HG03139 (cell line): ENCODE results near the gene C1QTNF5.

Source experiments
- ATAC-seq: cut with Tn5 transposase; IDR thresholded peaks from one replicate; pipeline ENCODE4 v1.9.1; 2021; ENCODE audit not compliant: unreplicated experiment

C1QTNF5 gene

DNA sequence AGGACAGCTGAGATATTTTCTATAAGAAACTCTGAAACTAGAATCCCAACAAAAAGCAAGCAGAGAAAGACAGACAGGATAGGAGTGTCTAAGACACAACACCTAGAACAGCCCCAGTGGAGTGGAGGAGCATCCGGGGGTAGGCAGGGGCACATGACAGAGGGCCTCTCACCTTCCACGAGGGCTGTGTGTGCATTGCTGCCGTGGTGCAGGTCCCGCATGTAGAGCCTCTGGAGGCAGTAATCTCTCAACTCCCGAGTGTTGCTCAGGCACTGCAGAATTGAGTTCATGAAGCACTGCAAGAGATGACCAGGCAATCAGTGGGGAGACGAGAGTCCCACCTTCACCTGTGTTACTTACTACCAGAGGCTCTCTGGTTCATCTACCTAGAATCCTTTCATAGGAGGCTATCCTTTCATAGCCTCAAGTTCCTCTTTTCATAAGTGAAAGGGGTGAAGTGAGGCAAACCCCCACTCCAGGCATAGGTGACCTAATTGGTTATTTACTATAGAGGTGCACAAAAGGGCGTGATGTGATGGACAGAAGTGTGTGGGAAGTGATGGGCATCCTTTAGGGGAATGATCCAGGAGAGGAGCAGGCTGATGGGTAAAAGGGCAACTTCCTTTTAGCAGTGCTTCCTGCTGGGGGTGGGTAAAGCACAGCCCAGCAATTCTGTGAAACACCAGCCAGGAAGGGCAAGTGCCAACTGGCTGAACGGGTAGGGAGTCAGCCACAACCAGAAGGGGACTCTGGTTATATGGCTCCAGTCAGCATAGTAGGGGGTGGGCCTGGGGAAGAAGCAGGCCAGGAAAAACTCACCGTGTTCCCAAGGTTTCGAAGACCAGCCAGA is 18.9 kb upstream of the C1QTNF5 start:
- ATAC-seq: no peak

DNA sequence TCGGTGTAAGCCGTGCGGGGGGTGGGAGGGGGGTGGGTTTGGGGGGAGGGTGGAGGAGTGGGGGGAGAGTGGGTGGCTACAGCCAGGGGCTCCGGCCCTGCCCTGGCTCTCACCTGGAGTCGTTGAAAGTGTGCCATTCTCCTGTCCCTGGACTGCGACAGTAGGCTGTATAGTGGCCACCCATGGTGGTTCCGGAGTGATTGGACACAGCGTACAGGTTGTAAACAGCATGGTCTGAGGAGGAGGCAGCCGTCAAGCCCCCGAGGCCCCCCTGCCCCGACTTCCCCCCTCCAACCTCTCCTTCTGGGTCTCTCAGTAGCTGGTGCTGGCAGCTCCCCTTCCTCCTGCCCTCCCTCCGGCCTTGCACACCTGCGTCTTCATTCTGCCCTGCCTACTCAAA is 16.4 kb upstream of the C1QTNF5 start:
- no peak for ATAC-seq

DNA sequence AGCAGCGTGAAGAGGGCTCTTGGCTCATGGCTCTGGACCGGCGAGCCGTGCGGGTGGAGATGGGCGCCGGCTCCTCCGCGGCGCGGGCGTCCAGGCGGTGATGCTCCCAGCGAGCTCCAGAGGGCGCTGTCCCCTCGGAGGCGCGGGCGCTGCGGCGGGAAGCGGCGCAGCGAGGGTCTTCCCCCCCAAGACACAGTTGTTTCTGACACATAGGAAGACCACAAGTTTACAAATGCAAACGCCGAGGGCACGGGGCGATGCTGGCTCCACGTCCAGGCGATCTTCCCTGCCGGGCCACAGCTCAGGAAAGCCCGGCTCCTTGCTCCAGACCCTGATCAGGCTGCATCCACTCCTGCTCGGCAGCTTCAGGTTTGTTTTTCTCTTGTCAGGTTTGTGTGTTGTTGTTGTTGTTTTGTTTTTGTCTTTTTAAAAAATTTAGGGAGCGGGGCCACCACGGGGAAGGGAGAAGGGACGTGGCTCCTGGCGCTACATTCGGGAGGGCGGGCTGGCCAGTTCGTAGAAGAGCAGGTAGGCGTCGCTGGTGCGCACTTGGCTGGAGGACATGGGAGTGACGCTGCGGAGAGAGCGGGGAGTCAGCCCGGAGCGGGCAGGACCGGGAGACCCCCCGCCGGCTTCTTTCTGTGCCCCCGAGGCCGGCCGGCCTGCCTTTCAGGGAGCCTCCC is 15.8 kb upstream of the C1QTNF5 start:
- peak; percentile 71 for ATAC-seq

DNA sequence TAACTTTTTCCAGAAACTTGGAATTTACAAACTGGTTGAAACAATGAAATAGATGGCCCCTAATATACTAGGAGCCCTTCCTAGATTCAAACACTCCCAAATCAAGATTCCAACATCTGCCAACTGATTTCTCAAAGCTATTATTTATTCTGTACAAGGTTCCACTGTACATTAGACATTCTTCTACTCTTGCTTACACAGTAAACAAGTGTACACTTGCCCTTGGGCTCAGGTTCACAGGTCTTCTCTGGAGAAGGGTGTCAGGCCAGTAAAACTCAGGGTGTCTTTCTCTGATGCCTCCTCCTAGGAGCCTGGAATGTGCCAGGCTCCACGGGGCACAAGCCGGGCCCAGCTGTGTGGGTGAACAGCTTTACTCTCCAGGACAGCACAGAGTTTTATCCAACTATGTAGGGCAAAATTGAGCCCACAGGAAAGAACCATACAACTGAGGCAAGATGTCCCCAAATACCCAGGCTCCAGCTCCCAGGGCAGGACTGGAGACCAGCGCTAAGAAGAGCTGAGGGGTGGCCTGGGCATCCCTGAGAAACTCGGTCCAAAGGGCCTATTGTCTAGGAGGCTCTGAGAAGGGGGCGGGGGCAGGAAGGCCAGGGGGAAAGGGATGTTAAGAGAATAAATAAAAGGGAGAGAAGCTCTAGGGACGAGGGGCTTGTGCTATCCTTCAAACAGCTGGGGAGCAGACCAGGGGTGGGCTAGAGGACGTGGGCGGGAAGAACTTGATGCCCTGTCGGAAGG is 14.6 kb upstream of the C1QTNF5 start:
- ATAC-seq: no peak

DNA sequence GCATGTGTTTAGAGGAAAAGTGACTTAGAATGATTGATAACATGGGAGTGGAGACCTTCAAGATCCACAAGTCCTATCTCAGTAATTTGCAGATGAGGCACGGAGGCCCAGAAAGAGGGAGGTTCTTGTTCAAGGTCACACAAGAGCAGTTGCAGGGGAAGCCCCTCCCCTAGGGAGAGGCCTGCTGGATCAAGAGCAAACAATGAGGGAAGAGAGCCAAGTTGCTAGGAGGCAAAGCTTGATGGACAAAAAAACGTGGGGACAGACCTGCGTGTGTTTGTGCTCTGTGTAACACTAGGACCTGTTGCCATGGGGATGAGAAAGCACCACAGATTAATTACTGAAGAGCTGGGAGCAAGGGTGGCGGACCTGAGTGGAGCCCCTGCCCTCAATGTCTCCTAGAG is 12.2 kb upstream of the C1QTNF5 start:
- no peak for ATAC-seq

DNA sequence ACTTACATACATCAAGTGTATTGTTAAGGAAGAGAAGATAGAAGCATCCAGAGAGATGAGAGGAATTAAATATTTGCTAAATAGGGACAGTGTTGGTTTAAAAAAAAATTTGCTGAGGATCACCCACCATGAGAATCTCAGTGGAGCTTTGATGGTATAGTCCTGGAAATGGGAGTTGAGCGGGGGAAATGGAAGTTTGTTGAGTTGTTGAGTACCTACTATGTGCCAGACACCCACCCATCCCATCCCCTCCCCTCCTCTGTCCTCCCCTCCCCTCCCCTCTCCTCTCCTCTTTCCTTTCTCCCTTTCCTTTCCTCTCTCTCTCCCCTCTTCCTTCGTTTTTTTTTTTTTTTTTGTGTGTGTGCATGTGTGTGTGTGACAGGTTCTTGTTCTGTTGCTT is 10.5 kb upstream of the C1QTNF5 start:
- ATAC-seq: no peak

DNA sequence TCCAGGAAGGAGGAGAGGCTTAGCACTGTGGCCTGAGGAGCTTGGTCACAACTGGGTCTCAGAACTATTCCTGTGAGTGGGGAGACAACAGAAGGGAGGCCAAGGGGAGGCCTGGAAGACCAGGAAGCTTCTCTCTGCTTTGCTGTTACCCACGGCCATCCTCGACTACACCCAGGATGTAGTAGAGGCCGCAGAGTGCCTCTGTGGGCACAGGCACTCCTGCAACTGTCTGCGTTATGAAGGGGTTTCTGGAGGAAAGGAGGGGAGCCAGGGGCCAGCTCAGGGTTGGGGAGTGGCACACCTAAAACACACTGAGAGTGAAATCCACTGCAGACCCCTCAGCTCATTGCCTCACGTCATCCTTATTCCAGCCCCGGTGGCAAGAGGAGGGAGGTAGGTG is 9.6 kb upstream of the C1QTNF5 start:
- no peak for ATAC-seq

DNA sequence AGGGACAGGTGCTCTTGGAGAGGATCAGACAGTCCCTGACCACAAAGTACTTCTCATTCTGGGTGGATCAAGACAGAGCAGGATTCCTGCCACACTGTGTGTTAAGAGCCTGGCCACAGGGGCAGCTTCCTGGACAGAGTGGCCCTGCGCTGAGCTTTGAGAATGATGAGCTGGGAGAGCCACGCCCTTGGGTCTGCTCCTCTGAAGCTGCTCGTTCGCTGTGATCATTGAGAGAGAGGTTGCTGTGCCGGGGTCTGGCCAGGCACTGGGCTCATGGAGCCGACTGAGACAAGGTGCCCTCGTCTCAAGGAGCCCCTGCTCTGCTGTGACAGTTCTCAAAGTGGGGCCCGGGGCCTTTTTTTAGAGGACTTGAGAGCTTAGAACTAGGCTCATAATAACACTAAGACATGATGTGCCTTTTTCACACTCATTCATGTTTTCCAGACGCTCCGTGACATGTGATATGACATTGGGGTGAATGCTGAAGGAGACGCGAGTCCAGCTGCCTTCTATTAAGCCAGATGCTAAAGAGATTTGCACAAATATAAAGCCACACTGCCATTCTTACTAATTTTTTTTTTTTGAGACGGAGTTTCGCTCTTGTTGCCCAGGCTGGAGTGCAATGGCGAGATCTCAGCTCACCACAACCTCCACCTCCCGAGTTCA is 7.4 kb upstream of the C1QTNF5 start:
- no peak for ATAC-seq

DNA sequence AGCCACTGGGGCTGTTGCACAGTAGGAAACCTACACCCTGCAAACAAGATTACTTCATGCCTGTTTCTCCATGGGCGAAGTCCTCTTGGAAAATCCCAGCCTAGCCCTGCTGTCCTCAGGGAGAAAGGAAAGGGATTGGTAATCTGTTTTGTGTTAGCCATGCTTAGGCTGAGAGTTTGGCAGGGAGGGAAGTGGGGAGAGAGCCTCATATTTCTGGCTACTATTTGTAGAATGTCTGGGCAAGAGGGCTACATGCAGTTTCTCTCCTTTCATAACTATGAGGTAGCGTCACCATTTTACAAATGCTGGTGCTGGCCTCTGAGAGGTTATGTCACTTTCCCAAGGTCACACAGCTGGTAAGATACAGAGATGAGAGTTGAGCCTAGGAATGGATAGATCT is 6.6 kb upstream of the C1QTNF5 start:
- ATAC-seq: no peak

DNA sequence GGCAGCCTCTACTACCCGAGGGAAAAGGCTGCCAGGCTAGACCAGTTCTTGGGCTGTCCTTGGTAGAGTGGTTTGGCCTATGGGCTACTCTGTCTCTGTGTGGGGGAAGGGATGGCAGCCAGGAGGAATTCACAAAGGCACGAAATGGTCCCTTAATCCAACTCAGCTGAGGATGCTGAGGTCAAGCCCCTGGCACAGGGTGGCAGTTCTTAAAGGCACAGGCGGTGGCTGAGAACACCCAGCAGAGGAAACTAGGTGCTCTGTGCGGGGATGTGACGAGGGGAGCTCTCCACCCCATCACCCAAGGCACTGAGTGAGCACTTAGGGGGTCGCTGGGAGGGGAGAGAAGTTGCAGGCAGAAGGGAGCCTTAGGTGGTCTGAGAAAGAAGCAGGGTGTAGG is 5.9 kb upstream of the C1QTNF5 start, which contains the start of gene MFRP:
TSS of gene MFRP (minus strand) at position 101 of the 400 bp plus-strand sequence. CDS start 192 bp downstream, outside the sequence.
- no peak for ATAC-seq

DNA sequence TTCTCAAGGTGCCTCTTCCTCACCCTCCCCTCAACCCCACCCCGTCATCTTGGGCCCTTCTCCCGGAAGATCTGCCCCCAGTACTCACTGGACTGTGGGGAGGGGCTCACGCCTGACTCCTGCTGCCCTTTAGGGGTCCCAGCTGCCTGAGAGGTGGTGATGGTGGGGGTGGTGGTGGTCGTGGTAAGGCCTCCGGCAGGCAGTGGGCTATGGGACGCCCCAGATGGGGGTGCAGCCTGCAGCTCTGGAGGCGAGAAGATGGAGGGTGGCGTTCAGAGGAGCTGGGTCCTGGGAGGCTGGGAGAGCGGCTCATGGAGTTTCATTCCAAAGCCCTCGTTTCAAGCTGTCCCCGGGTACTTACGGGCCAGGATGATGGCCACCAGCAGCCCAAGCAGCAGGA is 5.0 kb upstream of the C1QTNF5 start:
- no peak for ATAC-seq

DNA sequence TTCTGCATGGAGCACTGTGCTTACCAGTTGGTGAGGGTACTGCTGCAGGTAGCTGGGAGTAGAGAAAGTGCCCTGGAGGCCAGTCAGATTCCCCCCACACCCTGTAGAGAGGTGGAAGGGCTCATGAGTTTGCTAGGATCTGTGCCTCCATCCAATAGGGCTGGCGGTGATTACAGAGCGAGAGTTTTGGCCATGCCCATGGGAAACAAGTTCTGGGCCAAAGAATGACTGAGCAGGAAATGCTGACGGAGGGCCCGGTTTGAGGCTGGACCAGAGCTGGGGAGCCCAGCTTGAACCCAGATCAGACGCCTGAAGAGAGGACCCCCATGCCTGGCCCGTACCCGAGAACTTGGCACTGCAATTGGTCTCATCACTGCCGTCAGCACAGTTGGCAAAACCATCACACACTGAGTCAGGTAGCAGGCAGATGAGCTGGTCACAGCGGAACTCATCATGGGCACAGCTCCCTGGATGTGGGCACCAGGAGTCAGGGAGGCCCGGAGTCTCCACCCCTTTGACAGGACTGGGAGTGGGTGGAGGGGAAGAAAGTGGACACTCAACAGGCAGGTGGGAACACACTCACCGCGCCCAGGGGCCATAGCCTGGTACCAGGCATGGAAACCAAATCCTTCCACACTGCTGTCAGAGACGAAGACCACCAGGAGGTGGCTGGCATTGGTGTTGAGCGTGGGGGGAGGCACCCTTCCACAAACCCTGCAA is 3.8 kb upstream of the C1QTNF5 start:
- no peak for ATAC-seq

DNA sequence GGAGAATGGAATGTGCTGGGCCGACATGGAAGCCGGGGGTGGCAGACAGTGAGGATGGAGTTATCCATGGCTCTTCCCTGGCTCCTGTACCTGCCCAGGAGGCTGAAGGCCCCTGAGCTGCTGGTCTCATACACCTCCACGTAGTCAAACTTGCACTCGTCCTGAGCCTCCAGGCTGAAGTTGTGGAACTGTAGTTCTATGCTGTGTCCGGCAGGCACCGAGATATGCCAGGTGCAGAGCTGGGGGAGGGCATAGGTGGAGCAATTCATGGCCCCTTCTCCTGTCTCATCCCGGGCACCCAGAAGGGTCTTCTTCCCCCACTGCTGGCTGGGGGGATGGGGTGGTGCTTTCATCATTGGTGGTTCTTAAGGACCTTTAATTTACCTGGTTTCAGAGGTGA is 3.0 kb upstream of the C1QTNF5 start:
- no peak for ATAC-seq

DNA sequence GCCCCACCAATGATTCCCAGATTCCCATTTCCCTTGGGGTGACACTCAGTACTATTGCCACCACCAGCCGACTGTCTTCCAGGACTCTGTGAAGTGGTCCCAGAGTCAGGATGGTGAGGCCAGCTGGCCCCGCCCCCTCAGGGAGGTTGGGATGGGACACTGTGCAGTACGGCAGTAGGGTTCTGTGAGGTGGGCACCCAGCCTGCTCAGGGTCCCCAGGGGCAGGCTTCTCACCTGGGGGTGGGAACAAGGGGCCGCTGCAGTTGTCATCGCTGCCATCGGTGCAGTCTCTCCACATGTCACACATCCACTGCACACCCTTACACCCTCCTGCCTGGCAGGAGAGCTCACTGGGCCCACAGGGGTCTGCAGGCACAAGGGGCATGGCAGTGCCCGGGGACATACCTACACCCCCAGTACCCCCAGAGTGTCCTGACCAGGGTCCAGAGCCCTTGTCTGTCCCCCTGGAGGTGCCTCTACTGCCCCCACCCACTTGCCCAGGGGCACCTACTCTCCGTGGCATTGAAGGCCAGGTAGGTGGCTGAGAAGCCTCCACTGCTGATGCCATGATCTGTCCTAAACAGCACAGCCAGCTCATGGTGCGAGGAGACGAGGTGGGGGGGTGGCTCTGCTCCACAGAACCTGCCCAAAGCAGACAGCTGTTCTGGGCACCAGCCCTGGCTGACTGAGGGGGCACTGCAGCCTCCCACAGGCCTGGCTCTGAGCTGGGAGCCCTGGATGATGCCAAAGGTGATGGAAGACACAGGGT is 1.9 kb upstream of the C1QTNF5 start:
- no peak for ATAC-seq

DNA sequence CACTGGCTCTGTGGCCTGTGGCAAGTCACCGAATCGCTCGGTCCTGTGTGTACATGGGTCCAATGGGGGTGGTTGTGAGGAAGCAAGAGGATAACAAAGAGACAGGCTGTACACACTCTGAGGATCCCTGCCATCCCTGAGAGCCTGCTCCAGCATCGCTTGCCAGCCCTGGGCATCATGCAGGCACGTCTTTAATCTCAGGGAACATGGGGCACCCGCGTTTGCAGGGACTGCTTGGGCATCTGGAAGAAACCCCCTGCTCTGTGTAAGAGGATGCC is 1.3 kb upstream of the C1QTNF5 start:
- ATAC-seq: no peak

DNA sequence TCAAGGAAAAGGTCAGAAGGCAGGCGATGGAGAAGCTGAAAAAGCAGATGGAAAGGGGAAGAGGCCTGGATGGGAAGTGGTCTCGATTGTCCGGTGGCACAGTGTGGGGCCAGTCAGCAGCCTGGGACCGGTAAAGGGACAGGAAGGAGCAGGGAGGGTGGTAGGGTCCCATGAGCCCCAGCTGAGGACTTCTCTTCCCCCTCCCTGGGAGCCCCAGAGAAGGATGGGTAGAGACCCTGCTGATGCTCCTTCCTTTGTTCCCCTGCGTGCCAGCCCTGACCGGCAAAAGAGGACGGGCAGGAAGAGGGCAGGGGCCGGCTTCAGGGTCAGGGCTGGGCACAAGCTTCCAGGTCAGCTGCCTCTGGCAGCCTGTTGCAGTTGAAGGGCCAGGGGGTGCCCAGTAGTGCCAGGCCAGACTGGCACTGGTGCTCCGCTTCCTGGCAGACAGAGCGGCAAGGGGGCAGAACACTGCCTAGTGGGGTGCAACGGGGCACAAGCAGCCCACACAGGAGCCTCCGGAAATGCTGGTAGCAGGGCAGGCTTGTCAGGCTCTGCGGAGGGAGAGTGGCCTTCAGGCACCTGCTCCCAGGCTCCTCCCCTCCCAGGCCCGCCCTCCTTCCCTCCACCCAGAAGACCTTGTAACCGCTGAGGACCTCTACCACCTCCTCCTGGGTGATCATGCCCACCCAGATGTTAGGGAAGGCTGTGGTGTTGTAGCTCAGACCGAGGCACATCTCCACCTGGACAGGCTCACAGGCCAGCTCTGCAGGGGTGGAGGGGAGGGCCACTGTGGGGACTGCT is 739 bp upstream of the C1QTNF5 start:
- ATAC-seq: no peak

DNA sequence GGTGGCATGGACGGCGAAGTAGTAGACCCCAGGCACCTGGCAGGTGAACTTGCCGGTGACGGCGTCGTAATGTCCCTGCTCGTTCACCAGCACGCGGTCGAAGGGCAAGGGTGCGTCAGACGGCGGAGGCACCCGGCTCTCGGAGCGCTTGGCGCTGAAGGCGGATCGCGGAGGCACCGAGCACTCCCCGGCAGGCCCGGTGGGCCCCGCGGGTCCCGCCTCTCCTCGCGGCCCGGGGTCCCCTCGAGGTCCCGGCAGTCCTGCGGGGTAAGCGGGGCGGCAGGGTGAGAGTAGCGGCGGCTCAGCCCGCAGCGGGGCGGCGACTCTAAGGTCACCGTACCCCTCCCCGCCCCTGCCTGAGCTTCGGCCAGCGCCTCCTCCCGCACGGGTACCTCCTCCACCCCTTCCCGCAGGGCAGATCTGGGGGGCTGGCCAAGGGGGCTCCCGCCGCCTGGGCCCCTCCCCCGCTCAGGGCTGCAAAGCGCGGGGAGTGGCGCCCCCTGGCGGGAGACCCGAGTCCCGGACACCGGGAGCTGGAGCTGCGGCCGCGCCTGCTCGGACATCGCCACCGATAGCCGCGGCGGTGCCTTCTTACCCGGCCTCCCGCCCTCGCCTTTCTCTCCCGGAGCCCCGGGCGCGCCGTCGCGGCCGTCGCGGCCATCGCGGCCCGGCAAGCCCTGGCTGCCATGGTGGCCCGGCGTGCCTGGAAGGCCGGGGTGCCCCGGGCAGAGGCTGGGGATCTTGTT is 921 bp downstream of the C1QTNF5 start:
- no peak for ATAC-seq

DNA sequence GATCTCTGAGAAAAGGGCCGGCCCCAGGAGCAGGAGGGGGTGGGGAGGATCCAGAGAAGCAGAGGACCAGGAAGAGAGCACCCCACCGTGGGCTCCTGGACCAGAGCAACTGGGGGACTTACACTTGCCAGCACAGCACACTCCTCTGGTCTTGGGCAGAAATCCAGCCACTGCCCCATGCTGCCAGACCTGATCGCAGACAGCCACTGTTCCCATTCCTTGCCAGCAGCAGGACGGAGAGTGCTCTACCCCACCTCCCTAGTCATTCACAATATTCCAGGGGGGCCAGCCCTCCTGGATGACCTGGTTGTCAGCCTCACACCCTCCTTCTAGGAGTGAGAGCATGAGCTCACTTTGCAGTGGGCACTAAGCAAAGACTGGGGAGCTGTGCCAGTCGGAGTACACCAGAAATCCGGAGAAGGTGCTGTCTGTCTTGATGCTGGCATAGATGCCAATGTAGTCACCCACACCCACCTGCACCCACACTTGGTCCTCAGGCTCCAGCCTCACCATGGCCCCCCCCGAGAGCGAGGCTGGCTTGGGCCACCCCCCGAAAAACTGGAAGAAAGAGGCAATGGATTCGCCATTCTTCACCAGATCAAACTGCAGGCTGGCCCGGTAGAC is 1.6 kb downstream of the C1QTNF5 start:
- no peak for ATAC-seq
